H1 (cell line): ENCODE measurements around the gene THOC7. TPM values are rescaled to one million over a fixed set of nuclear protein-coding genes. Genes with fewer than 3 reads are reported as not detected.

Source experiments
- CTCF ChIA-PET: fragments of 300-600 bp; sonication (Branson Sonifier 250); formaldehyde crosslinking; loops from one replicate; lab custom pipeline; 2021; ENCODE audit not compliant: partially characterized antibody; lab: Charles Lee
- POLR2A ChIA-PET: fragments of 300-600 bp; sonication (Branson Sonifier 250); formaldehyde crosslinking; loops from one replicate; lab custom pipeline; 2021; ENCODE audit warnings: inconsistent platforms; ENCODE audit not compliant: partially characterized antibody; lab: Charles Lee
- DNase-seq, 2 experiments: peaks; one replicate each; pipeline versions ENCODE4 v3.0.0 to v3.0.0-alpha.2; 2010 to 2022; ENCODE audit warnings: low spot score in 2 of 2, low read depth in 1 of 2, mixed read lengths in 1 of 2
- FAIRE-seq: peaks from 2 replicates; lab custom pipeline; 2011; peaks lifted over from hg19 to GRCh38; lab: Jason Lieb, UNC
- H2AFZ ChIP-seq: 2 replicates; pipeline ENCODE4 v1.8.1; 2012; ENCODE audit warnings: low read length, inconsistent platforms
- H2AK5ac ChIP-seq: 2 replicates; pipeline ENCODE4 v1.6.1; 2013; ENCODE audit warnings: low read depth, low read length
- H2BK120ac ChIP-seq: replicated peaks from 2 replicates; pipeline ENCODE3; 2013; ENCODE audit warnings: low read depth, low read length, inconsistent platforms
- H2BK12ac ChIP-seq: 2 replicates; pipeline ENCODE4 v1.6.1; 2013; ENCODE audit warnings: low read depth, low read length
- H2BK15ac ChIP-seq: 2 replicates; pipeline ENCODE4 v1.6.1; 2013; ENCODE audit warnings: low read length
- H2BK20ac ChIP-seq: 2 replicates; pipeline ENCODE4 v1.6.1; 2013; ENCODE audit warnings: low read length
- H2BK5ac ChIP-seq: 2 replicates; pipeline ENCODE4 v1.6.1; 2013; ENCODE audit warnings: low read depth, low read length
- H3K14ac ChIP-seq: 2 replicates; pipeline ENCODE4 v1.6.1; 2013; ENCODE audit warnings: inconsistent platforms; ENCODE audit not compliant: insufficient read length
- H3K18ac ChIP-seq: 2 replicates; pipeline ENCODE4 v1.6.1; 2013; ENCODE audit warnings: low read length; ENCODE audit errors: extremely low read depth
- H3K23ac ChIP-seq: 2 replicates; pipeline ENCODE4 v1.6.1; 2013; ENCODE audit warnings: inconsistent platforms; ENCODE audit not compliant: insufficient read length
- H3K23me2 ChIP-seq: 2 replicates; pipeline ENCODE4 v1.6.1; 2013; ENCODE audit warnings: low read depth, low read length
- H3K27ac ChIP-seq: 2 replicates; pipeline ENCODE4 v1.6.1; 2011; ENCODE audit warnings: low read depth, low read length, inconsistent platforms
- H3K27me3 ChIP-seq, 4 experiments: replicated peaks in 1 of 4; 1 replicate in 1 of 4; 2 replicates in 3 of 4; pipeline versions ENCODE4 v1.6.1 to v1.8.1; 2011 to 2013; ENCODE audit warnings: low read length in 3 of 4, mild to moderate bottlenecking in 3 of 4, inconsistent platforms in 2 of 4, mixed read lengths in 2 of 4, moderate library complexity in 1 of 4; ENCODE audit not compliant: control insufficient read depth in 3 of 4, insufficient read depth in 3 of 4; ENCODE audit errors: extremely low read depth in 1 of 4
- H3K36me3 ChIP-seq, 4 experiments: 2 replicates each; pipeline versions ENCODE4 v1.6.1 to v1.8.1; 2011 to 2013; ENCODE audit warnings: mild to moderate bottlenecking in 4 of 4, low read length in 3 of 4, moderate library complexity in 2 of 4, control low read depth in 1 of 4, inconsistent platforms in 1 of 4; ENCODE audit not compliant: insufficient read depth in 4 of 4, control insufficient read depth in 2 of 4
- H3K4ac ChIP-seq: replicated peaks from 2 replicates; pipeline ENCODE3; 2013; ENCODE audit warnings: low read length, low read depth, mixed read lengths, inconsistent platforms; ENCODE audit not compliant: insufficient read length
- H3K4me1 ChIP-seq, 4 experiments: replicated peaks in 1 of 4; 1 replicate in 1 of 4; 2 replicates in 3 of 4; pipeline versions ENCODE4 v1.6.1 to v1.8.1; 2011 to 2013; ENCODE audit warnings: low read length in 3 of 4, inconsistent platforms in 2 of 4, mixed read lengths in 1 of 4; ENCODE audit not compliant: insufficient read depth in 4 of 4, control insufficient read depth in 3 of 4
- H3K4me2 ChIP-seq, 2 experiments: 2 replicates each; pipeline versions ENCODE4 v1.6.1 to v1.8.1; 2011 to 2013; ENCODE audit warnings: low read depth in 2 of 2, low read length in 2 of 2, control low read depth in 1 of 2, inconsistent platforms in 1 of 2, mild to moderate bottlenecking in 1 of 2; ENCODE audit not compliant: insufficient read depth in 1 of 2
- H3K4me3 ChIP-seq, 4 experiments: fragments of 200-600, 300-600 bp in 1 of 4; sonication (generic), shearing (Covaris generic), sonication (Bioruptor Twin) in 1 of 4; 2 replicates each; pipeline versions ENCODE4 v1.5.1 to v1.8.1; 2011 to 2016; ENCODE audit warnings: low read length in 4 of 4, low read depth in 3 of 4, control low read depth in 2 of 4, inconsistent platforms in 2 of 4, mild to moderate bottlenecking in 2 of 4, mixed read lengths in 1 of 4, moderate library complexity in 1 of 4; ENCODE audit not compliant: insufficient read depth in 2 of 4; ENCODE audit errors: extremely low read depth in 1 of 4
- H3K56ac ChIP-seq: replicated peaks from 2 replicates; pipeline ENCODE3; 2013; ENCODE audit warnings: low read depth, mild to moderate bottlenecking, mixed read lengths, low read length, inconsistent platforms; ENCODE audit not compliant: insufficient read length
- H3K79me1 ChIP-seq: 2 replicates; pipeline ENCODE4 v1.6.1; 2013; ENCODE audit warnings: low read depth, low read length, control low read depth
- H3K79me2 ChIP-seq, 2 experiments: 2 replicates each; pipeline versions ENCODE4 v1.6.1 to v1.8.1; 2012 to 2013; ENCODE audit warnings: low read length in 2 of 2, mild to moderate bottlenecking in 2 of 2, inconsistent platforms in 1 of 2; ENCODE audit not compliant: insufficient read depth in 2 of 2, control insufficient read depth in 1 of 2
- H3K9ac ChIP-seq, 4 experiments: replicated peaks in 1 of 4; 1 replicate in 1 of 4; 2 replicates in 3 of 4; pipeline versions ENCODE4 v1.6.1 to v1.8.1; 2011 to 2013; ENCODE audit warnings: low read depth in 3 of 4, low read length in 3 of 4, control low read depth in 2 of 4, mild to moderate bottlenecking in 2 of 4, moderate library complexity in 2 of 4, inconsistent platforms in 1 of 4; ENCODE audit errors: extremely low read depth in 1 of 4
- H3K9me3 ChIP-seq, 2 experiments: 2 replicates each; pipeline versions ENCODE4 v1.6.1 to v1.8.1; 2012 to 2013; ENCODE audit warnings: mild to moderate bottlenecking in 2 of 2, moderate library complexity in 2 of 2, control low read depth in 1 of 2, inconsistent platforms in 1 of 2, low read depth in 1 of 2, low read length in 1 of 2, mixed read lengths in 1 of 2; ENCODE audit not compliant: insufficient read depth in 2 of 2
- H4K20me1 ChIP-seq, 2 experiments: replicated peaks in 1 of 2; 2 replicates each; pipeline versions ENCODE3 to v1.8.1; 2011 to 2013; ENCODE audit warnings: inconsistent platforms in 2 of 2, low read length in 2 of 2, mild to moderate bottlenecking in 1 of 2; ENCODE audit not compliant: insufficient read depth in 2 of 2, control insufficient read depth in 1 of 2
- H4K5ac ChIP-seq: 2 replicates; pipeline ENCODE4 v1.6.1; 2013; ENCODE audit warnings: low read length, low read depth, mixed read lengths, inconsistent platforms; ENCODE audit not compliant: insufficient read length
- H4K8ac ChIP-seq: 2 replicates; pipeline ENCODE4 v1.8.0; 2013; ENCODE audit warnings: mild to moderate bottlenecking, moderate library complexity, low read length, inconsistent platforms; ENCODE audit not compliant: insufficient read depth; ENCODE audit errors: extremely low read depth
- H4K91ac ChIP-seq: replicated peaks from 2 replicates; pipeline ENCODE3; 2013; ENCODE audit warnings: low read length, mixed read lengths, inconsistent platforms; ENCODE audit not compliant: insufficient read length
- CEBPB ChIP-seq: IDR thresholded peaks from 2 replicates; pipeline ENCODE4 v1.6.1; 2012; ENCODE audit warnings: low read depth, low read length
- CTBP2 ChIP-seq: IDR thresholded peaks from 2 replicates; pipeline ENCODE4 v1.7.0; 2011; ENCODE audit warnings: borderline replicate concordance, mild to moderate bottlenecking, moderate library complexity, mixed read lengths, low read length; ENCODE audit not compliant: insufficient read depth, insufficient read length
- E2F6 ChIP-seq: IDR thresholded peaks from 2 replicates; pipeline ENCODE4 v1.6.1; 2012; ENCODE audit warnings: inconsistent platforms
- MAX ChIP-seq: IDR thresholded peaks from 2 replicates; pipeline ENCODE4 v1.6.1; 2012; ENCODE audit warnings: inconsistent platforms
- POLR2AphosphoS5 ChIP-seq: IDR thresholded peaks from 2 replicates; pipeline ENCODE4 v1.6.1; 2011; ENCODE audit warnings: low read depth, low read length
- SAP30 ChIP-seq: fragments of 300-600 bp; sonication (generic); IDR thresholded peaks from 2 replicates; pipeline ENCODE4 v1.7.1; 2012; ENCODE audit warnings: low read length, moderate library complexity, mild to moderate bottlenecking, inconsistent platforms; ENCODE audit not compliant: insufficient read depth, insufficient replicate concordance
- SIN3A ChIP-seq, 2 experiments: IDR thresholded peaks in 1 of 2; conservative IDR thresholded peaks in 1 of 2; 2 replicates each; pipeline ENCODE4 v1.6.1; 2011 to 2012; ENCODE audit warnings: low read length in 2 of 2, improper control_type of control experiment in 1 of 2, low read depth in 1 of 2, mild to moderate bottlenecking in 1 of 2
- SP1 ChIP-seq: IDR thresholded peaks from 2 replicates; pipeline ENCODE4 v1.6.1; 2011; ENCODE audit warnings: low read depth, low read length
- WGBS, 2 experiments: shearing (Covaris generic) in 1 of 2; methylation state at CpG; one replicate each; pipeline versions ENCODE4 v1.1.6 to v1.1.7; 2013 to 2015; ENCODE audit warnings: low lambda C conversion rate in 2 of 2, mixed read lengths in 2 of 2, inconsistent platforms in 1 of 2, low coverage in 1 of 2, missing lambda C conversion rate in 1 of 2; ENCODE audit not compliant: insufficient replicate concordance in 2 of 2, insufficient coverage in 1 of 2, insufficient read length in 1 of 2; ENCODE audit errors: extremely low coverage in 1 of 2, missing lambda C conversion rate in 1 of 2; 5-methylcytosine and 5-hydroxymethylcytosine counted together
- polyA plus RNA-seq, 7 experiments: library from polyadenylated mRNA; depleted of rRNA in 3 of 7; stranded (reverse) in 5 of 7; unstranded in 2 of 7; fragments of >200 nt in 5 of 7; fragments of 200-250 nt in 2 of 7; gene quantifications; 1 replicate in 5 of 7; 2 replicates in 1 of 7; 4 replicates in 1 of 7; pipeline versions ENCODE4 v1.2.1 to v1.2.3, GENCODE V29; 2011 to 2013; ENCODE audit warnings: missing spikeins in 2 of 7, mixed read lengths in 2 of 7
- total RNA-seq: library from RNA; stranded (reverse); fragmentation: NEBNext Ultra II Directional; extraction: Animal tissue kit (Norgen Biotek cat#: 25700); gene quantifications from 2 replicates; pipeline ENCODE4 v1.2.1, GENCODE V29; 2021

Gene THOC7
- total and polyA plus RNA-seq, 2 of the 8 experiments (the other 6 are each of a cell fraction or from before 2014, with no cell fraction given), result 18.7 to 74.0 TPM

DNA sequence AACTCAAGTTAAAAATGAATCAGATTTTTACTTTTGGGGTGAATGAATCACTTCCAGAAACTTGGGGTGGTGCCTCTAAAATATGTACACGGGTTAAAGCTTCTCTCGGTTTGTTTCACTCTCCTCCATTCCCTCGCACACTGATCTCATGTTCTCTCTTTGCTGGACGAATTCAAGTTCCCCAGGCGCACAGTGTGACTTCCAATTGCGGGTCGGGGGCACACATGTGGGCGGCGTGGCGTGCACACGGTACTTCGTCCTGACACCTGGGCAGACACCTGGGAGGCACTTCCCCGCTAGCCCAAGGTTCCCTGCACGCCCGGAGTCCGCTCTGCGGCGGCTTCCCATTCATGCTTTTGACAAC is 47.9 kb upstream of the THOC7 start:
- Histone ChIP-seq H3K14ac (no peak overlapping the region), H2AK5ac (no peak overlapping the region), H3K23me2 (peaks cover 6% of the 10 kb centered on the region), H3K18ac (0 out of 2 replicates have a peak overlapping the region, but pooled peaks have one; percentile 6), H3K27me3 (no peaks in the 10 kb centered on the region), H3K79me1 (no peaks in the 10 kb centered on the region), H4K5ac (no peak overlapping the region), H3K4me3 (peak overlapping the region; percentile 64 to 79 (median 74)), H2BK5ac (no peak overlapping the region; the same call in 1 of the 2 replicates), H3K4ac (no peak overlapping the region), H3K9me3 (no peaks in the 10 kb centered on the region), H2AFZ (no peak overlapping the region), H2BK12ac (no peak overlapping the region), H3K36me3 (no peaks in the 10 kb centered on the region), H3K23ac (no peak overlapping the region), H4K20me1 (peaks cover 0 to 1% of the 10 kb centered on the region in 2 experiments), H3K9ac (peak overlapping the region; percentile 26 to 52 (median 34); a peak in 3 of 7 replicates), H3K4me1 (peaks cover 0 to 2% (median 0%) of the 10 kb centered on the region in 4 experiments; a peak in 3 of 7 replicates), H2BK15ac (no peak overlapping the region), H3K27ac (no peak overlapping the region), H3K4me2 (peak overlapping the region; percentile 80 to 93), H4K91ac (no peak overlapping the region), H4K8ac (no peak overlapping the region), H3K56ac (no peak overlapping the region), H2BK120ac (no peak overlapping the region), H3K79me2 (0 out of 4 replicates have a peak, but pooled peaks cover 0 to 2% of the 10 kb centered on the region in 2 experiments), H2BK20ac (no peak overlapping the region)
- ChIA-PET CTCF (interaction anchor here (0.9 kb wide), 1 partner anchor 32 kb away, joined by 3 read pairs; no protein-coding TSS in a partner anchor), POLR2A (interaction anchor here (0.8 to 1.8 kb wide), 11 partner anchors 9 to 49 kb away, joined by 3 to 5 read pairs (median 3); no protein-coding TSS in a partner anchor)
- FAIRE-seq (no peak), DNase-seq (no peak)
- TF ChIP-seq SP1 (no peak), SAP30 (peak; percentile 50), CEBPB (no peak), CTBP2 (no peak), E2F6 (peak; percentile 63; the same call in 1 of the 2 replicates), MAX (peak; percentile 44), POLR2AphosphoS5 (no peak), SIN3A (conservative IDR thresholded peaks at IDR 0.05 in 1 of 2, IDR thresholded peaks at IDR 0.05 in 1 of 2; ENCODE audit: low read depth in 1 of 2, low read length in 2 of 2) (0 out of 4 replicates have a peak, but pooled peaks of 1 of the 2 experiments have one; percentile 40)
- WGBS, 2 experiments, result 1% methylated on average over 18 of the region's 18 CpGs; no CpG with 5 or more reads in 1 of the 2 experiments
